Muscle layer of duodenum (tissue), 2 donors: ENCODE results near the gene DNAH6.
"Not testable (repeated sequence)": the region's sequence is repeated elsewhere in the genome, so short reads cannot be mapped to it uniquely, and the experiment has no call there.

Source experiments
- H3K27ac ChIP-seq: one replicate; pipeline ENCODE4 v1.7.0; 2013; ENCODE audit warnings: mild to moderate bottlenecking, low read length
- H3K27me3 ChIP-seq: one replicate; pipeline ENCODE4 v1.7.0; 2013; ENCODE audit warnings: low read depth, mild to moderate bottlenecking, control low read depth, low read length
- H3K36me3 ChIP-seq, 2 donors: one replicate each; pipeline ENCODE4 v1.7.0; 2013; ENCODE audit warnings: low read length in 2 of 2, control low read depth in 1 of 2, mild to moderate bottlenecking in 1 of 2; ENCODE audit not compliant: insufficient read depth in 2 of 2, control insufficient read depth in 1 of 2
- H3K4me1 ChIP-seq, 2 donors: one replicate each; pipeline ENCODE4 v1.7.0; 2013; ENCODE audit warnings: low read length in 2 of 2, mild to moderate bottlenecking in 2 of 2, control low read depth in 1 of 2, moderate library complexity in 1 of 2; ENCODE audit not compliant: insufficient read depth in 2 of 2, control insufficient read depth in 1 of 2
- H3K4me3 ChIP-seq, 2 donors: one replicate each; pipeline ENCODE4 v1.7.0; 2013; ENCODE audit warnings: low read length in 2 of 2, low read depth in 1 of 2, mild to moderate bottlenecking in 1 of 2
- H3K9me3 ChIP-seq, 2 donors: one replicate each; pipeline ENCODE4 v1.7.0; 2013; ENCODE audit warnings: low read length in 2 of 2, control low read depth in 1 of 2, mild to moderate bottlenecking in 1 of 2; ENCODE audit not compliant: control insufficient read depth in 1 of 2
- donor health status: healthy.

Gene DNAH6

DNA sequence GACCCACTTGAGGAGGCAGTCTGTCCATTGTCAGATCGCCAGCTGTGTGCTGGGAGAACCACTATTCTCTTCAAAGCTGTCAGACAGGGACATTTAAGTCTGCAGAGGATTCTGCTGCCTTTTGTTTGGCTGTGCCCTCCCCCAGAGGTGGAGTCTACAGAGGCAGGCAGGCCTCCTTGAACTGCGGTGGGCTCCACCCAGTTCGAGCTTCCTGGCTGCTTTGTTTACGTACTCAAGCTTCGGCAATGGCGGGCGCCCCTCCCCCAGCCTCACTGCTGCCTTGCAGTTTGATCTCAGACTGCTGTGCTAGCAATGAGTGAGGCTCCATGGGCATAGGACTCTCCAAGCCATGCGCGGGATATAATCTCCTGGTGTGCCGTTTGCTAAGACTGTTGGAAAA is 5.3 kb upstream of the DNAH6 start:
- H3K4me1 ChIP-seq, H3K27me3 ChIP-seq, H3K27ac ChIP-seq, H3K4me3 ChIP-seq, H3K9me3 ChIP-seq, H3K36me3 ChIP-seq: not testable (repeated sequence)

GRCh38 chr2:84515788-84516187 is 510 bp upstream of the DNAH6 start:
- Histone ChIP-seq H3K9me3 (peaks cover 0 to 2% of the 10 kb centered on the region in 2 donors), H3K27me3 (no peaks in the 10 kb centered on the region), H3K27ac (no peak overlapping the region)

DNA sequence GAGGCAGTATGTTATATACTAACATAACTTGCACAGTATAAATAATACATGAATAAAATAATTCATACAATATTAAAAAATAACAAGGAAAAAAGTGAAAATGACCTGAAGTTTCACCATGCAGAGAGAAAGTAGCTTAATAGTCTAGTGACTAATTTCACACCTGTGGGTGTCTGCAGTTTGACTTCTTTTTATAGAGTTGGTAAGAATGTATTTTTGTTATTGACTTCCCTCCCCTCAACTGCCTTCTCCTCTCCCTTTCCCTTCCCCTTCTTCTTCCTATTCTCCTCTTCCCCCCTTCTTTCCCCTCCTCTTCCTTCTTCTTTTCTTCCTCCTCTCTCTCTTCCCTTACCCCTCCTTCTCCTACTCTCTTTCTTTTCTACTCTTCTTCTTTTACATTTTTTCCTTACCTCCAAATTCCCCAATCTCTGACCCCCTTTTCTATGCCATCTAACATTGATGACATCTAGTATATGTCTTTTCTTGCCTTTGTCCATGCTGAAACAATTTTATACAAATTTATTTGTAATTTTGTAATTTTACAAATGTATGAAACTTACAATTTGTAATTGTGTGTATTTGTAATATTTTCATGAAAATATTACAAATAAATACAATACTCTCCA is 3.1 kb downstream of the DNAH6 start:
- Histone ChIP-seq H3K27ac (no peak overlapping the region), H3K4me3 (no peak overlapping the region), H3K4me1 (no peaks in the 10 kb centered on the region), H3K36me3 (no peaks in the 10 kb centered on the region), H3K27me3 (no peaks in the 10 kb centered on the region), H3K9me3 (no peaks in the 10 kb centered on the region)

More at GRCh38 chr2:84515788-84516187, 510 bp upstream of the DNAH6 start:
- Histone ChIP-seq H3K4me1 (no peaks in the 10 kb centered on the region), H3K4me3 (peak overlapping the region; percentile 76 to 82), H3K36me3 (no peaks in the 10 kb centered on the region)

GRCh38 chr2:84526562-84526961 is 10.3 kb downstream of the DNAH6 start:
- Histone ChIP-seq H3K4me1 (peaks cover 0 to 7% of the 10 kb centered on the region in 2 donors), H3K9me3 (no peaks in the 10 kb centered on the region), H3K4me3 (no peak overlapping the region), H3K27me3 (no peaks in the 10 kb centered on the region), H3K36me3 (no peaks in the 10 kb centered on the region), H3K27ac (no peak overlapping the region)

DNA sequence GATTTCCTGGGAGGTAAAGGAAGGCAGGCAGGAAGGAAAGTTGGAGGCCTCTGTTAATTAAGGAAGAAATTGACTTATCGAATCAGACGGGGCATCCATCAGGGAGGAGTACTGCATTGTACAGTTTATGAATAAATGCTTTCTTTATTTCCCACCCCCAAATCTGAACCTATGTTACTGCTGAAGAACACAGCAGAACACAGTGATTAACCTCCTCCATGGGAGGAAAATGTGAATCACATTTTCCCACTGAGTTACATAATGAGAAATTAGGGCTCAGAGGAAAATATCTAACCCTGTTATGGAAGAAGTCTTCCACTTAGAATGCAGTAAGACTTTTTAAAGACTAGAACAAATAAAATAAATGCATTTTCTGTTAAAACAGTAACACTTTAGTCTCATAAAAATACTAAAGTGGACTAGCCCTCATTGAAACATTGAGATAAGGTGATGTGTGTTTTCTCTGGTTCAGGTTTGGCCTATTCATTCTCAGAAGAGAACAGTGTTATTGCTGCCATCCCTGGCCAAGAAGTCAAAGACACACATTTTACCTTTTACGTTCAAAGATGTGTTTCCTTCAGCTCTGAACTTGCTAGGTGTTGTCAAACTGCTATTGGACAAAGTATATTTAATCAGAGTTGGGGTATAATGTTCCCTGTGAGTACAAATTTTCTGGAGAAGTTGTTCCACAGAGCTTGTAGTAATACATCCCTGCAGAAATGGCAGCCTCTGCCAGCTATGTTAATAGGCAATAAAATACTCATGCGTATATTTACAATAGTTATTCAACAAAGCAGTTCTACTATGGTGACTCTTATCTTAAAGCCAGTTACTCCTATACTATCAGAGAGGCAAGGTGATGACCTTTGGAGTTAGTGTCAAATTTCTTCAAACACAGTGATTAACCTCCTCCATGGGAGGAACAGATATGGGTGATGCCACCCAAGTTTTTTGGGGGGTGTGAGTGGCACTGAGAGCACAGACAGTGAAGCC is 11.1 kb downstream of the DNAH6 start:
- H3K4me3 ChIP-seq = no peak overlapping the region
- H3K9me3 ChIP-seq = no peaks in the 10 kb centered on the region
- H3K4me1 ChIP-seq = peaks cover 0 to 7% of the 10 kb centered on the region in 2 donors
- H3K27me3 ChIP-seq = no peaks in the 10 kb centered on the region
- H3K36me3 ChIP-seq = no peaks in the 10 kb centered on the region
- H3K27ac ChIP-seq = no peak overlapping the region

DNA sequence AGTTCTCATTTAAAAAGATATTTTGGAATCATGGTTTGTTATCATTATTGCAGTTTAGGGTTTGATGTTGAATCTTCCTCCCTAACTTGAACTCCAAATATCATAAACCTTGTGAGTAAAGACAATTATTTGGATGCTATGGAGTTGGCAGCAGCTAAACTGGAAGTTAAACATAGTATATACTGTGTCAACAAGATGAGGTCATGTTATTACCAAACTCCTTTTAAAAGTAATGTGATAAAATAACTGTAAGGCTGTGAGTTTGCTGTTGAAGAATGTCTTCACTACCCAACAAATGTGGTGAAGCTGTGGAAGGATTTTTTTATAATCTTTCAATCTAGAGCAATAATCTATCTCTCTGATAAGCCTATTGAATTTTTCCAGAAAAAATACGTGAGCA is 16.0 kb downstream of the DNAH6 start:
- Histone ChIP-seq H3K4me1 (peaks cover 0 to 4% of the 10 kb centered on the region in 2 donors), H3K4me3 (no peak overlapping the region), H3K27ac (no peak overlapping the region), H3K36me3 (no peaks in the 10 kb centered on the region), H3K27me3 (no peaks in the 10 kb centered on the region), H3K9me3 (no peaks in the 10 kb centered on the region)

DNA sequence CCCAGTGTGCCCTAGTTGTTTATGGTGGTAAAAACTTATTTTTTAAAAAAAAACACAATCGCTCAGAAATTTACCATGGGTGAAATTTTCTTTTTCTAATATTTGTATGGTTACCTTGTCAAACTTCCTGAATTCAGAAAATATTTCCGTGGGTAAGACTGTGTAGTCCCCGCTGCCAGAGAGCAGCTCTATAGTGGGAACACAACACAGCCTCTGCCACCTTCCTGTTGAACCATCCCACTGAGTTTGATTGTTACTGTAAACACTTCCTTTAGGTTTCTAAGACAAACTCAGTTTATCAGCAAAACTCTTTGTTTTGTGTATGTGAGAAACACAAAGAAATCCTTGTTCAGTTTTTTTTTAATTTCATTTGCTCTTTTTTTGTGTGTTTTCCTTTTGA is 17.9 kb downstream of the DNAH6 start:
- Histone ChIP-seq H3K36me3 (no peaks in the 10 kb centered on the region), H3K27ac (no peak overlapping the region), H3K4me1 (no peaks in the 10 kb centered on the region), H3K9me3 (no peaks in the 10 kb centered on the region), H3K4me3 (no peak overlapping the region), H3K27me3 (no peaks in the 10 kb centered on the region)

DNA sequence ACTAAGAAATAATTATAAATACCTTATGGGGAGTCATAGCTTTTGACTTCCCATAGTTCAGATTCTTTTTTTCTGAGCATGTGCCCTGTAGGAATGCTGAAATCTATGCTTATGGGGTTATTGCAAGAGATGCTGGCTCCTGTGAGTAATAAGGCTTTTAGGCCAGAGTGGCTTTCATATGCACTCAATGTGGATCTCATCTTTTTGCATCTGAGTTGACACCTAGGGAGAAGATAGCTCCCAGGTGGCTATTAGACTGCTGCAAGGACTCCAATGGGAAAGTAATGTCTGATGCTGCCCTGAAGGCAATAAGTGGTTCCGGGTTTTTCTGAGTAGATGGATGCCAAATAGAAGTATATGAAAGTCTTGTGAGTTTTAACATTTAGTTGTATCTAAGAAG is 21.0 kb downstream of the DNAH6 start:
- H3K36me3 ChIP-seq = no peaks in the 10 kb centered on the region
- no peaks in the 10 kb centered on the region for H3K4me1 ChIP-seq
- H3K27ac ChIP-seq = no peak overlapping the region
- H3K27me3 ChIP-seq = no peaks in the 10 kb centered on the region
- no peaks in the 10 kb centered on the region for H3K9me3 ChIP-seq
- no peak overlapping the region for H3K4me3 ChIP-seq

- no peak overlapping the region for H3K4me3 ChIP-seq
- no peaks in the 10 kb centered on the region for H3K36me3 ChIP-seq
- no peaks in the 10 kb centered on the region for H3K9me3 ChIP-seq
- H3K4me1 ChIP-seq = no peaks in the 10 kb centered on the region
- H3K27ac ChIP-seq = no peak overlapping the region
- no peaks in the 10 kb centered on the region for H3K27me3 ChIP-seq
Observed at GRCh38 chr2:84539729-84540128, 23.4 kb downstream of the DNAH6 start.

DNA sequence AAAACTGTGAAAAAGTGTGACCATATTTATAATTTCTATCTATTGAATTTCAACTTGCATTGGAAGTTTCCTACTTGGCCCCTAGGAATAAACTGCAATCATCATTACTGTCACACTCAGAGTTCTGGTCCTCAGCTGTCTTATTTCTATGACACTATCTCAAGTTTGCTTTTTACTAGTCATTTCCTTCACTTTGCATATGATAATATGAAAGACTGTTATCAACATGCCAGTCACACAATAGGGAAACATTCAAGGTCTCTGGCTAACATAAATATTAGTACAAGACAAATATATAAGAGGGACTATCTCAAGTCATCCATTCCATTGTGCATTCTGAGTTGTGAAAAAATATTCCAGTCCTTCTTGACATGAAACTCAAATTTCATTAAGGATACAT is 28.7 kb downstream of the DNAH6 start:
- no peaks in the 10 kb centered on the region for H3K36me3 ChIP-seq
- no peaks in the 10 kb centered on the region for H3K27me3 ChIP-seq
- no peak overlapping the region for H3K27ac ChIP-seq
- H3K4me1 ChIP-seq = no peaks in the 10 kb centered on the region
- no peak overlapping the region for H3K4me3 ChIP-seq
- no peaks in the 10 kb centered on the region for H3K9me3 ChIP-seq

GRCh38 chr2:84546551-84546950 is 30.3 kb downstream of the DNAH6 start:
- Histone ChIP-seq H3K9me3 (no peaks in the 10 kb centered on the region), H3K4me3 (no peak overlapping the region), H3K27me3 (no peaks in the 10 kb centered on the region), H3K36me3 (no peaks in the 10 kb centered on the region), H3K4me1 (no peaks in the 10 kb centered on the region), H3K27ac (no peak overlapping the region)
